Heart right ventricle (tissue), 16 donors: Measurements from ENCODE around the gene STIP1. TPM values are rescaled to one million over a fixed set of nuclear protein-coding genes. Genes with fewer than 3 reads are reported as not detected.

Experiments used
- ATAC-seq, 8 donors: fragments of 200-7000 bp; cut with Tn5 transposase; one replicate each; pipeline ENCODE4 v1.9.1; 2020; ENCODE audit warnings: mild to moderate bottlenecking in 8 of 8, moderate library complexity in 8 of 8, moderate number of reproducible peaks in 1 of 8
- DNase-seq, 2 donors: peaks; one replicate each; pipeline ENCODE4 v3.0.0-alpha.2; 2020
- H3K27ac ChIP-seq, 10 donors: fragments of 200-600 bp; sonication (generic) in 2 of 10; one replicate each; pipeline versions ENCODE4 v1.5.0 to v1.8.0; 2020 to 2022; ENCODE audit warnings: mild to moderate bottlenecking in 3 of 10
- H3K27me3 ChIP-seq, 7 donors: fragments of 200-600 bp; one replicate each; pipeline ENCODE4 v1.8.0; 2021 to 2022; ENCODE audit warnings: mild to moderate bottlenecking in 2 of 7
- H3K36me3 ChIP-seq, 9 donors: fragments of 200-600 bp; sonication (generic) in 1 of 9; one replicate each; pipeline versions ENCODE4 v1.5.0 to v1.8.0; 2020 to 2022; ENCODE audit warnings: mild to moderate bottlenecking in 2 of 9
- H3K4me1 ChIP-seq, 9 donors: fragments of 200-600 bp; sonication (generic) in 1 of 9; one replicate each; pipeline versions ENCODE4 v1.5.0 to v1.8.0; 2020 to 2022; ENCODE audit warnings: mild to moderate bottlenecking in 4 of 9
- H3K4me3 ChIP-seq, 10 donors: fragments of 200-600 bp; sonication (generic) in 2 of 10; one replicate each; pipeline versions ENCODE4 v1.5.0 to v1.8.0; 2020 to 2022; ENCODE audit warnings: mild to moderate bottlenecking in 7 of 10, moderate library complexity in 2 of 10
- H3K9me3 ChIP-seq, 11 donors: fragments of 200-600 bp in 10 of 11; sonication (generic) in 2 of 11; one replicate each; pipeline versions ENCODE4 v1.5.0 to v1.8.0; 2013 to 2022; ENCODE audit warnings: mild to moderate bottlenecking in 2 of 11, control low read depth in 1 of 11, moderate library complexity in 1 of 11
- CTCF ChIP-seq, 9 donors: fragments of 200-600 bp; sonication (generic) in 2 of 9; IDR thresholded peaks; one replicate each; pipeline versions ENCODE4 v1.5.0 to v1.8.0; 2021 to 2022; ENCODE audit warnings: antibody characterized with exemption in 9 of 9, mild to moderate bottlenecking in 5 of 9, moderate library complexity in 1 of 9
- WGBS, 2 donors: extraction: QIAGEN DNeasy Blood & Tissue Kit; methylation state at CpG; one replicate each; pipeline ENCODE4 v1.1.7; 2013; ENCODE audit warnings: inconsistent platforms in 1 of 2; 5-methylcytosine and 5-hydroxymethylcytosine counted together
- intact Hi-C, 10 donors: fragments of 100-400 bp; cut with DNase I; formaldehyde crosslinking; loops; one replicate each; pipeline versions ENCODE4 v1.11.1 to v1.14.2; 2022
- polyA plus RNA-seq, 2 donors: library from polyadenylated mRNA; stranded (reverse); fragments of 200-250 nt; gene quantifications; one replicate each; pipeline ENCODE4 v1.2.3, GENCODE V29; 2013
- total RNA-seq, 10 donors: library from RNA; stranded (reverse); fragmentation: NEBNext Ultra II Directional in 3 of 10; extraction: Animal tissue kit (Norgen Biotek cat#: 25700) in 3 of 10; gene quantifications; one replicate each; pipeline versions ENCODE4 v1.2.1 to v1.2.4, GENCODE V29; 2021 to 2023
- donor health status: Arrhythmogenic right ventricular cardiomyopathy.
- donor health status: ischemic (EF 13 %, LVEDD 7.1; RV severe dilation, severe dysfunction).
- donor health status: healthy with polysubstance abuse.
- donor health status: DM: no; HTN: yes; CAD: no.
- donor health status: DM: no; HTN: no; CAD: no.
- donor health status: ischemic (EF 25% LVEDD 6.9; RV normal size, moderate dysfunction).
- donor health status: ischemic (EF 25% LVEDD 5.7; RV mildly dilated, moderate dysfunction).
- donor health status: healthy.
- donor health status: DM: yes; HTN: yes; CAD: no.
- donor health status: Ischemic cardiomyopathy.
- donor health status: ischemic (EF 35%, LVEDD 5.7; RV mildly dilated, moderate dysfunction).
- donor health status: nonischemic (EF 11% LVEDD 7.7; RV severe dilation, severe dysfunction).
- donor health status: DM: yes; HTN: yes; CAD: no.
- donor health status: PGD.
- donor health status: ischemic (EF 29% LVEDD 5.4; RV normal size, mild dysfunction).
- donor health status: nonischemic (EF 23%, LVEDD 6.1; RV moderate dilation, normal function).

STIP1 gene
- total and polyA plus RNA-seq, 12 donors: 55.3 to 144 (median 87.9) TPM

- ATAC-seq: no peak
- TF ChIP-seq CTCF (IDR thresholded peaks at IDR 0.05): no peak
Measured at GRCh38 chr11:64230985-64231365, 45.0 kb downstream of the STIP1 start.

GRCh38 chr11:64231546-64231945 is 45.6 kb downstream of the STIP1 start:
- no peaks in the 10 kb centered on the region for H3K27me3 ChIP-seq
- peaks cover 0 to 6% (median 0%) of the 10 kb centered on the region in 9 donors for H3K36me3 ChIP-seq
- DNase-seq (no peak), ATAC-seq (no peak)
- H3K4me1 ChIP-seq: peaks cover 13 to 79% (median 61%) of the 10 kb centered on the region in 9 donors
- intact Hi-C loops: no loop called here
- peak overlapping the region in 5 of 10 donors; percentile 75 to 87 (median 75) for H3K4me3 ChIP-seq
- 85 to 90% methylated on average over 7 of the region's 7 CpGs for WGBS, 2 donors
- H3K9me3 ChIP-seq: no peaks in the 10 kb centered on the region
- peak overlapping the region in 5 of 10 donors; percentile 90 to 99 (median 96) for H3K27ac ChIP-seq
- TF ChIP-seq CTCF (IDR thresholded peaks at IDR 0.05): no peak

More at GRCh38 chr11:64230985-64231365, 45.0 kb downstream of the STIP1 start:
- H3K36me3 ChIP-seq: peaks cover 0 to 6% (median 0%) of the 10 kb centered on the region in 9 donors
- peak overlapping the region; percentile 74 to 99 (median 96) for H3K27ac ChIP-seq
- DNase-seq: no peak
- peaks cover 13 to 77% (median 63%) of the 10 kb centered on the region in 9 donors for H3K4me1 ChIP-seq
- peak overlapping the region; percentile 39 to 88 (median 75) for H3K4me3 ChIP-seq
- intact Hi-C loops: no loop called here
- no peaks in the 10 kb centered on the region for H3K27me3 ChIP-seq
- H3K9me3 ChIP-seq: no peaks in the 10 kb centered on the region
- 7 to 16% methylated on average over 8 of the region's 8 CpGs for WGBS, 2 donors

GRCh38 chr11:64232182-64232966 is 46.4 kb downstream of the STIP1 start:
- TF ChIP-seq CTCF (IDR thresholded peaks at IDR 0.05): no peak
- intact Hi-C loops: no loop called here
- no peaks in the 10 kb centered on the region for H3K27me3 ChIP-seq
- peak overlapping the region in 1 of 10 donors; percentile 99 for H3K27ac ChIP-seq
- DNase-seq (no peak), ATAC-seq (no peak)
- H3K36me3 ChIP-seq: peaks cover 0 to 10% (median 0%) of the 10 kb centered on the region in 9 donors
- WGBS, 2 donors: 86% methylated on average over 15 of the region's 15 CpGs
- no peaks in the 10 kb centered on the region for H3K9me3 ChIP-seq
- H3K4me3 ChIP-seq: no peak overlapping the region
- peaks cover 5 to 70% (median 52%) of the 10 kb centered on the region in 9 donors for H3K4me1 ChIP-seq

- H3K4me3 ChIP-seq: no peak overlapping the region
Measured at GRCh38 chr11:64232967-64233315, 47.0 kb downstream of the STIP1 start.

More at GRCh38 chr11:64232967-64233315, 47.0 kb downstream of the STIP1 start:
- no peak for ATAC-seq
- peaks cover 0 to 16% (median 0%) of the 10 kb centered on the region in 9 donors for H3K36me3 ChIP-seq
- H3K9me3 ChIP-seq: no peaks in the 10 kb centered on the region
- intact Hi-C loops: no loop called here
- H3K27ac ChIP-seq: peak overlapping the region in 1 of 10 donors; percentile 31
- H3K27me3 ChIP-seq: no peaks in the 10 kb centered on the region
- peaks cover 2 to 70% (median 47%) of the 10 kb centered on the region in 9 donors for H3K4me1 ChIP-seq
- TF ChIP-seq CTCF (IDR thresholded peaks at IDR 0.05): no peak
- WGBS, 2 donors: 88 to 92% methylated on average over 8 of the region's 8 CpGs
- no peak for DNase-seq
